Measurements from ENCODE around the gene SNX20. TPM values are rescaled to one million over a fixed set of nuclear protein-coding genes. Genes with fewer than 3 reads are reported as not detected.

SNX20 gene
- total RNA-seq, 1 donor from 2014 or later: not detected

DNA sequence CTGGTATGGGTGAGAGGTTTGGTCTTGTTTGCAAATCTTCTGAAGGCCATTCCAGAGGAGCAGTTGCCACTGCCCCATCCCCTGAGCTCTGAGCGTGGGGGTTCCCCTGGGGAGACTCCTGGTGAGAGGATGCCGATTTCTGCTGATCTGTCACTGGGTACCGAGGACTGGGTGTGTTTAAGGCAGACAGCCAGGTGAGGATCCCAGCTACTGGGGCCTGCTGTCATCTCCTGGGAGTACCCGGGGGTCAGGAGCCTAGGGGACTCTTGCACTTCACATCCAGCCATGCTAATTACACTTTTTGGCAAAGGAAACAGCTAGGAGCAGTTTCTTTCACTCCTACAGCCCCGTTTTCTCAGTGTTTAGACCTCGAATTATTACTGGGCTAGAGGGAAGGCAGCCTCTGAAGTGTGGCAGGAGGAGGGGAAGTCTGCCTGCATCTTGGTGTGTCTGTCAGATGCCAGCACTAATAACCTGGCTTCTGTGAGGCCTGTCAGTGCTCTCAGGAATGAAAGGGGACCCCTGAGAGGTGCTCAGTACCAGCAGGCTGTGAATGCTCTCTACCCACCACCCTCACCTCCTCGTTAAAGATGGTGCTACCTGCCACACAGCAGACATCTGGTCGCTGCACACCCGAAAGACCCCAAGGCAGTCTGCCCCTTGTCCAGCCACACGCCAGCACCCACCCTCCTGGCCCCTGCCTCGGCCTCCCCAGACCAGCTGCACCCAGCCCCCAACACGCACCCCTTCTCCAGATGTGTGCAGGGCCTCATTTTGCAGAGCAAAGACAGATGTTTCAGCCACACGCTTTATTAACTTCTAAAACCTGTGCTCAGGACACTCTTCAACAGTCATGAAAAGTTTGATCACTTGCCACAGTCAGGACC lies 43.2 kb downstream of the SNX20 start:
- Mint-ChIP-seq H3K36me3 (peaks cover 7% of the 10 kb centered on the region), H3K4me1 (peaks cover 8% of the 10 kb centered on the region), H3K9me3 (no peaks in the 10 kb centered on the region), H3K27me3 (ENCODE audit: low read depth) (no peaks in the 10 kb centered on the region), H3K4me3 (no peak overlapping the region), H3K27ac (no peak overlapping the region)
- DNase-seq (ENCODE audit: low spot score in 2 of 2, unreplicated experiment in 2 of 2): no peak
- TF ChIP-seq, protein P1, sequence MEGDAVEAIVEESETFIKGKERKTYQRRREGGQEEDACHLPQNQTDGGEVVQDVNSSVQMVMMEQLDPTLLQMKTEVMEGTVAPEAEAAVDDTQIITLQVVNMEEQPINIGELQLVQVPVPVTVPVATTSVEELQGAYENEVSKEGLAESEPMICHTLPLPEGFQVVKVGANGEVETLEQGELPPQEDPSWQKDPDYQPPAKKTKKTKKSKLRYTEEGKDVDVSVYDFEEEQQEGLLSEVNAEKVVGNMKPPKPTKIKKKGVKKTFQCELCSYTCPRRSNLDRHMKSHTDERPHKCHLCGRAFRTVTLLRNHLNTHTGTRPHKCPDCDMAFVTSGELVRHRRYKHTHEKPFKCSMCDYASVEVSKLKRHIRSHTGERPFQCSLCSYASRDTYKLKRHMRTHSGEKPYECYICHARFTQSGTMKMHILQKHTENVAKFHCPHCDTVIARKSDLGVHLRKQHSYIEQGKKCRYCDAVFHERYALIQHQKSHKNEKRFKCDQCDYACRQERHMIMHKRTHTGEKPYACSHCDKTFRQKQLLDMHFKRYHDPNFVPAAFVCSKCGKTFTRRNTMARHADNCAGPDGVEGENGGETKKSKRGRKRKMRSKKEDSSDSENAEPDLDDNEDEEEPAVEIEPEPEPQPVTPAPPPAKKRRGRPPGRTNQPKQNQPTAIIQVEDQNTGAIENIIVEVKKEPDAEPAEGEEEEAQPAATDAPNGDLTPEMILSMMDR (IDR thresholded peaks at IDR 0.05; ENCODE audit: unreplicated experiment): no peak

DNA sequence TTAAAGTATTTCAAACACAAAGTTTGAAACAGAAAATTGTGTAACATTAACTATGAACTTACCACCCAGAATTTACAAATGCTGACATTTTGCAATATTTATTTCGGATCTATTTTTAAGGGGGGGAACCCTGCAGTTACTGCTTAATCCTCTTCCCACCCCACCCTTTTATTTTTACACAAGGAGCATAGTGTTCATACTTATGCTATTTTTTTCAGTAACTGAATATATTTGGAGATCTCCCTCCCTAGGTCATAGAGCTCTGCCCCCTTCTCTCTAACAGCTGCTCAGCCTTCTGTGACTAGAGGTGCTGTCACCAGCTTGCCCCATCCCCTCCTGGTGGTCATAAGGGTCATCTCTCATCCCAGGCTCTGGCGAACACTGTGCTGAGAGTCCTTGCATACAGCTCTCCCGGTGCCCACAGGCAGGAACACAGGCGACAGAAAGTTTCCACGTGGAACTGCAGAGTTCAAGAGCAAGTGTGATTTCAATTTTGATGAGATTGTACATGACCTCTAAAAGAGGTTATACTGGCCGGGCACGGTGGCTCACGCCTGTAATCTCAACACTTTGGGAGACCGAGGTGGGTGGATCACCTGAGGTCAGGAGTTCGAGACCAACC lies 44.2 kb downstream of the SNX20 start:
- H3K27me3 Mint-ChIP-seq (ENCODE audit: low read depth): no peaks in the 10 kb centered on the region
- no peak overlapping the region for H3K4me3 Mint-ChIP-seq
- no peak overlapping the region for H3K27ac Mint-ChIP-seq
- TF ChIP-seq, protein P1 (IDR thresholded peaks at IDR 0.05; ENCODE audit: unreplicated experiment): no peak
- no peak for DNase-seq (ENCODE audit: low spot score in 2 of 2, unreplicated experiment in 2 of 2)
- peaks cover 8% of the 10 kb centered on the region for H3K4me1 Mint-ChIP-seq
- H3K36me3 Mint-ChIP-seq: peaks cover 14% of the 10 kb centered on the region
- H3K9me3 Mint-ChIP-seq: no peaks in the 10 kb centered on the region

DNA sequence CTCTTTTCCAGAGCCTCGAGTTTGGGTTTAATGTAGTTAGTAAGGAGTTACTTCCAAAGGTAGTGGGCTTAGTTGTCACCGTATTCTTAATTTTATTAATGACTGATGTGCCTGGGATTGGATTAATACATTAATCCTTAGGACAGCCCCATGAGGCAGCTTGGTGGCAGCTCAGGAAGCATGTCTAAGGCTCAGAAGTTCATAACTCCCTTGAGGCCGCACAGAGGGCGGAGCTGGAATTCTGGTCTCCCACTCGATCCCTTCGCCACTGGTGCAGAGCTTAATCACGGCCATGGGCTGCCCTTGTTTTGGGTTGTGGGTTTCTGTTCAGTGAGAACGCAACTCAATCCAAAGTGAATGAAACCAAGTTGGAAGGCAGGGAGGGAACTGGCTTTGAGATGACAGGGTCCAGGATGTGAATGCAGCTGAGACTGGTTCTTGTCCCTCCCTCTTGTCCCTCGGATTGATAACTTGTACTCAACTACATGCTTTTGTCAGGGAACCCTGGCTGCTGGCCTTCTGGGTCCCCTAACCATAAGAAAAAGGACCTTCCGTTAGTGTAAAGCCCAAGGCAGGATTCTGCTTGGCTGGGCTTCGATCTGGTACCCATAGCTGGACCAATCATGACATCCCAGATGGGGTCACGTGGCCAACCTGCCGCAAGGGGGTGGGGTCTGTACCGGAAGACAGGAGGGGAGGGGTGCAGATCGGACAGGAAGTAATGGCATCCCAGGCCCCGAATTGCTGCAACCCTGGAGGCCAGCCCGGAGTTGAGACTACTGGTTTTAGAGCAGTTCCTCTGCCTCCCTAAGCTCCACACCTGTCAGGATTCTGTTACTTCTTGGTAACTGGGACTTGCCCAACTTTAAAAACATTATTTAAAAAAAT lies 45.4 kb downstream of the SNX20 start:
- TF ChIP-seq, protein P1 (IDR thresholded peaks at IDR 0.05; ENCODE audit: unreplicated experiment): no peak
- Mint-ChIP-seq H3K27me3 (ENCODE audit: low read depth) (no peaks in the 10 kb centered on the region), H3K36me3 (peaks cover 21% of the 10 kb centered on the region), H3K27ac (peak overlapping the region; percentile 12), H3K4me3 (no peak overlapping the region), H3K9me3 (no peaks in the 10 kb centered on the region), H3K4me1 (peaks cover 8% of the 10 kb centered on the region)
- no peak for DNase-seq (ENCODE audit: low spot score in 2 of 2, unreplicated experiment in 2 of 2)

DNA sequence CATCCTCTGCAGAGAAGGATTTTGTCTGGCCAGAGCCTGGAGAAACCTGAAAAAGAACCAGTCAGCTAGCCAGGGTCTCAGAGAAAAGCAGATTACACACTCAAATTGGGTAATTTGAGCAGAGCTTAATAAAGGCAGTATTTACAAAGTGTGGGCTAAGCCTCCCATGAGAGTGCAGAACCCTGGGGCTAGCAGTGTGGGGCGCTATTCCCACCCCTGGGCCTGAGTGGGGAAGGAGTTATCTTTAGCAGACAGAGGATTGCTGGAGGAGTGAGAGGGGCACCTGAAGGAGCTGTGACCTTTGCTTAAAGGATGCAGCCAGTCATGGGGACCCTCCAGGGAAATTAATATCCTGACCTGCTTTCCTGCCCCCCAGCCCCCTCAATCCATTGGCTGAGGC lies 46.2 kb downstream of the SNX20 start:
- DNase-seq (ENCODE audit: low spot score in 2 of 2, unreplicated experiment in 2 of 2): no peak
- H3K27ac Mint-ChIP-seq: no peak overlapping the region
- H3K27me3 Mint-ChIP-seq (ENCODE audit: low read depth): no peaks in the 10 kb centered on the region
- H3K4me3 Mint-ChIP-seq: no peak overlapping the region
- TF ChIP-seq, protein P1 (IDR thresholded peaks at IDR 0.05; ENCODE audit: unreplicated experiment): no peak
- no peaks in the 10 kb centered on the region for H3K9me3 Mint-ChIP-seq
- peaks cover 3% of the 10 kb centered on the region for H3K4me1 Mint-ChIP-seq
- peaks cover 21% of the 10 kb centered on the region for H3K36me3 Mint-ChIP-seq

DNA sequence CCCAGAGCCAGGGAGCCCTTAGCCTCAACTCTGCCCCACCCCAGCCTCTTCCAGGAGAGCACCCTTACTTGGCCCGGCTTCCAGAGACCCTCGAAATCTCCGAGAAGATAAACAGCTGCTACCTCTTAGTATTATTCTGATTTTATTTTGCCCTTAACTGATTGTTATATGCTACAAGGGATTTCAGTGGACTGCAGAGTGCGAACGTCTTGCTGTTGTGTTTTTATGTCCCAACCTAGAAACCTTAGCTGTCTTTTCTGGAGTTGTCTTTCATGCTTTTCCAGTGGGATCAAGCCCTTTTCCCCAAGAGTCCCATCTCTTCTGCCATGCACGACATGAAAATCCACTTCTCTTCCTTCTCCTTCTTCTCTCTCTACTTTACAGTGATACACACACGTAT lies 47.0 kb downstream of the SNX20 start:
- Mint-ChIP-seq H3K27me3 (ENCODE audit: low read depth) (no peaks in the 10 kb centered on the region), H3K4me1 (peaks cover 3% of the 10 kb centered on the region), H3K27ac (no peak overlapping the region), H3K36me3 (peaks cover 24% of the 10 kb centered on the region), H3K9me3 (no peaks in the 10 kb centered on the region), H3K4me3 (no peak overlapping the region)
- DNase-seq (ENCODE audit: low spot score in 2 of 2, unreplicated experiment in 2 of 2): no peak
- TF ChIP-seq, protein P1 (IDR thresholded peaks at IDR 0.05; ENCODE audit: unreplicated experiment): no peak
